Fibroblast of skin of right quadriceps (primary cell): ENCODE data around the gene TLR5.
A peak's percentile ranks its signal among the peaks of the same experiment; 100 is the strongest.

ENCODE experiments used
- DNase-seq: peaks from one replicate; pipeline ENCODE4 v3.0.0-alpha.2; 2013

Gene TLR5

DNA sequence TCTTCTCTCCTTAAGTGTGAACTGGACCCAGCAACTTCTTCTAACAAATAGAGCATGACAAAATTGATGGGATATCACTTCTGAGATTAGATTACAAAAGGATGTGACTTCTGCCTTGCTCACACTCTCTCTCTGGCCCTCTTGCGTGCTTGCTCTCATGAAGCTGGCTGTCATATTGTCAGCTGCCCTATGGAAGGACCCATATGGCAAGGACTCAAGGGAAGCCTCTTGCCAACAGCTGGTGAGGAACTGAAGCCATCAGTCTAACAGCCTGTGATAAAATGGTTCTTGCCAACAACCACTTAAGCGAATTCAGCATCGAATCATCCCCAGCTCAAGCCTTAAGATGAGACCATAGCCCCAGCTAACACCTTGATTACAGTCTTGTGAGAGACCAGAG lies 4.8 kb upstream of the TLR5 start:
- DNase-seq, result no peak

DNA sequence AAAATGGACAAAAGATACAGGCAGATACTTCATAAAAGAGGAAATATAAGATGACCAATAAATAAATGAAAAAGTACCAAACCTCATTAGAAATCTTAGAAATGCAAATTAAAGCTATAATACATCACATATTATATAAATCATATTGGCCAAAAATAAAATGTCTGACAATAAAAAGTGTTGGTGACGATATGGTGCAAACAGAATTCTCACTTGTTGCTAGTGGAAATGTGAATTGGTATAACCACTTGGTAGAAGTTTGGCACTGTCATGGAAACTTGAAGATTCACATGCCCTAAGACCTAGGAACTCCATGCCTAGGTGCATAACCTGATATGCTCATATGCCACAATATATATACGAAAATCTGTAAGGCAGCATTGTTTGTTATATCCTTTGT lies 4.4 kb upstream of the TLR5 start:
- no peak for DNase-seq

- DNase-seq, result no peak
These were observed 3.7 kb upstream of the TLR5 start for GRCh38 chr1:223146745-223147144.

GRCh38 chr1:223144914-223145313 lies 1.9 kb upstream of the TLR5 start:
- DNase-seq, result no peak

GRCh38 chr1:223144431-223144830 lies 1.4 kb upstream of the TLR5 start:
- DNase-seq, result no peak

- no peak for DNase-seq
These were observed 645 bp upstream of the TLR5 start for GRCh38 chr1:223143537-223144248.

DNA sequence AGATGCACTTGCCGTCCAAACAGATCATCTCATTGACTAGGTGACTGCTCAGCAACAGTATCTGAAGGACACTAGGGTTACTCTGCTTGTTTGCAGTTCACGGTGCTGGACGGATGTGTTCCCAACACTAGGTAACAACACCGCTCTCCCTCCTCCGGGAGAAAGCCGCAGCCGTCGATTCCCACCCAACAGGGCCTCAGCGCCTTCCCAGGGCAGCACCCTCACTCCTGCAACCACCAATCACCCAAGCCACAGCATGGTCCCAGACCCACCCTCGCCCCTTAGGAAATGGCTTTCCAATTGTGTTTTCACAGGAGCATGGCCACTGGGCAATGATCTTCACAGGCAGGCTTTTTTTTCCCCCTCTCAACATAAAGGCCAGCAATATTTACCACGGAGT lies 779 bp downstream of the TLR5 start:
- DNase-seq, result no peak

GRCh38 chr1:223140611-223141405 lies 2.2 kb downstream of the TLR5 start:
- DNase-seq, result no peak

DNA sequence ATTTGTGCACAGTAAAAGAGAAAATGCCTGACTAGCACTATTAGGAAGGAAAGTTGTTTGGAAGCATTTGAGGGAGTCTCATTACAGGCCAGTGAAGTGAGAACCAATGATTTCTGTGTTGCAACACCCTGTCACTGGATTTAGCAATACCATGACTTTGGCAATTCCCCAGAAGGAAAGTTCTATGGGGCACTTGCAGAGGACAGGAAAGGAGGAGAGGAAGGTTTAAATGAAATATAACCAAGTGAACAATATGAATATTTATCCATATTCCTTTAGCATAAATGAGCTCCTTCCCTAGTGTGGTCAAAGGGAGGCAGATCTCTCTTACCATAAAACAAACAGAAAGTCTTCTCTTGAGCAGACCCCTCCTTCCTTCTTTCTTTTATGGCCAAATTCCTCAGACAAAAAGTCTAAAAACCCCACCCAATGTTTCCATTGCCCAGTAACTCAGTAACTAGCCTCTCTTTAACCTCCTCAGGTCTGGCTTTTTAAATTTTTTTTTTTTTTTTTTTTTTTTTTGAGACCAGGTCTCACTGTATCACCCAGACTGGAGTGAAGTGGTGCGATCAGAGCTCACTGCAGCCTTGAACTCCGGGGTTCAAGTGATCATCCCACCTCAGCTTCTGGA lies 5.5 kb downstream of the TLR5 start:
- peak; percentile 76 for DNase-seq

DNA sequence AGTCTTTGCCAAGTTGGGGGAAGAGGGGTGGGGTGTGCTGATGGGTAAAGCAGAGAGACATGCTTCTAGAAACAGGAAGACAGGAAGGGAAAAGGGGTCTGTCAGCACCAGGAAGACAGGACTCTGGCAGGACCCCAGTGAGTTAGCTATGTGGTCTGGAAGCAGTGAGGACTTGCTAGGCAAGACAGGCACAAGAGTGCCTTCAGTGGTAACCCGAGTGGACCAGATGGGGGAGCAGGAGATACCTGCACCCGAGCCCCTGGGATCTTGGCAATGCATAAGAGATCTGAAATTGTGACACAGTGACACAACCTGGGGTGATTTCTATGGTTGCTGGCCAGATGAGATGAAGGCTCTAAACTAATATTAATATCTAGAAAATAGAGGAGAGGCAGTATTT lies 7.0 kb downstream of the TLR5 start:
- no peak for DNase-seq

GRCh38 chr1:223135176-223135942 lies 7.7 kb downstream of the TLR5 start:
- peak; percentile 58 for DNase-seq

DNA sequence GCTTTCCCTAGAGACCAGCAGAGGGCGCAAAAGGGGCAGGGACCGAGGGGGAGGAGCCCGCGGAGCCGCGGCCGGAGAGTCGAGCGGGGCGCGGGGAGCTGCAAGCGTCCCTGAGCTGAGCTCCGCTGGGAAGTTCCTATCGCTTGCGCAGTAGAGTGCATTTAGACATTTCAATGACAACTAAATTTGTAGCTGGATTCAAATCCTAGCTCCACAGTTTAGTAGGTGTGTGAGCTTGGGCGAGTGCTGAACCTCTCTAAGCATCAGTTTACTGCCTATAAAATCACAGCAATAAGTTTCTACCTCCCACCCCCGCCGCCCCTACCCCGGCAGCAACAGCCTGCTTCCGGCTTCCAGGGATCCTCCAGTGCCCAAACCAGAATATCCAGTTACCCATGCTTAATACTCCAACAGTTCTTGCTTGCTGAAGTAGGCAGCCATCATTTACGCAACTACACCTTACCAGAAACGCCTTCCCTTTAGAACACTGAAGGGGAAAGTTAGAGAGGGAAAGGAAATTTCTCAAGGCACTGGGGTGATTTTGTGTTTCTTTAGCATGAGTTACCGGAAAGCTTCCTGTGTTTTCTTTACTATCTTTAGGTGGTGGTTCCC lies 9.1 kb downstream of the TLR5 start:
- DNase-seq, result peak; percentile 77

GRCh38 chr1:223133306-223133823 lies 9.7 kb downstream of the TLR5 start:
- DNase-seq, result no peak

GRCh38 chr1:223129229-223129901 lies 13.7 kb downstream of the TLR5 start:
- DNase-seq, result peak; percentile 37

- DNase-seq, result no peak
These were observed 16.3 kb downstream of the TLR5 start for GRCh38 chr1:223126741-223127140.

DNA sequence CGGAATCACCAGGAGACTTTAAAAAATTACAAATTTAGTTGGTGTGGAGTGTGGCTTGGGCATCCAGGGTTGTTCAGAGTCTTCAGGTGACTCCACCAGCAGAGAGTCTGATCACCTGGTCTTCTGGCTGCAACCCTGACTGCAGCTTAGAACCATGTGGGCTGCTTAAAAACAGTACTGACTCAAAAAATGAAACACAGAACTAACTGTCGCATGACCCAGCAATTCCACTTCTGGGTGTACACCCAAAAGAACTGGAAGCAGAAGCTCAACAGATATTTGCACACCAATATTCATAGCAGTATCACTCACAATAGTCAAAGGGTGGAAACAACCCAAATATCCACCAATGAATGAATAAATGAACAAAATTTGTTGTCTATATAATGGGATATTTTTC lies 17.3 kb downstream of the TLR5 start:
- no peak for DNase-seq

DNA sequence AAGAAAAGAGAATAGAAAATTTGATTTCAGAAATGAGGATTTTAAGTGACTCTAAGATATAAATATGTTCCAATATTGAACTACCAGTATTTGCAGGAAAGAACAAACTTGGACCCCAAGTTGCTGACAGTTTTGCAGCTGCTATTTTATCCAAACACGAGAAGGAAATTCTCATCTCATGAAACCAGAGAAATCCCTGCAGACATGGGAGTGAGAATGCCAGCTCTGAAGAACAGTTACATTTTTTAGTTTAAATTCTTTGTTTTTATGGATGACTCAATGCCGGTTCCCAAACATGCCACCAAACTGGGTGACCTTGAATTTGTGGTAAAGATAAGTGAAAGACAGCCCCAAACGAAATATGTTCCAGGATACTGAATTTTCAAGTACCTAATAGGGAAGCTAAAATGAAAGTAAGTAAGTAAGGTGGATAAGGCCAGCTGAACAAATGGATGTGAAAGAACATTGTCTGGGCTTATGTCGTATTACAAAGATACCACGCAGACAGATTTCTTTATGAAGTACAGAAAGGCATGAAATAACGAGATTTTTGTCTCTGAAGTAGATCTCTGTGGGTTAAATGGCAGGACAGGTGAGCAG lies 19.9 kb downstream of the TLR5 start:
- DNase-seq, result no peak

GRCh38 chr1:223118418-223118817 lies 24.6 kb downstream of the TLR5 start:
- DNase-seq, result no peak

DNA sequence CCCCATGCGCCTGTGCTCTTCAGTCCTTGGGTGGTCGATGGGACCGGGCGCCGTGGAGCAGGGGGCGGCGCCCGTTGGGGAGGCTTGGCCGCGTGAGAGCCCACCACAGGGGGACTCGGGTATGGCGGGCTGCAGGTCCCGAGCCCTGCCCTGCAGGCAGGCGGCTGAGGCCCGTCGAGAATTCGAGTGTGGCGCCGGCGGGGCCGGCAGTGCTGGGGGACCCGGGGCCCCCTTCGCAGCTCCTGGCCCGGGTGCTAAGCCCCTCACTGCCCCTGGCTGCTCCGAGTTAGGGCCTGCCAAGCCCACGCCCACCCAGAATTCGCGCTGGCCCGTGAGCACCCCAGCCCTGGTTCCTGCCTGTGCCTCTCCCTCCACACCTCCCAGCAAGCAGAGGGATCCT lies 26.1 kb downstream of the TLR5 start:
- no peak for DNase-seq

DNA sequence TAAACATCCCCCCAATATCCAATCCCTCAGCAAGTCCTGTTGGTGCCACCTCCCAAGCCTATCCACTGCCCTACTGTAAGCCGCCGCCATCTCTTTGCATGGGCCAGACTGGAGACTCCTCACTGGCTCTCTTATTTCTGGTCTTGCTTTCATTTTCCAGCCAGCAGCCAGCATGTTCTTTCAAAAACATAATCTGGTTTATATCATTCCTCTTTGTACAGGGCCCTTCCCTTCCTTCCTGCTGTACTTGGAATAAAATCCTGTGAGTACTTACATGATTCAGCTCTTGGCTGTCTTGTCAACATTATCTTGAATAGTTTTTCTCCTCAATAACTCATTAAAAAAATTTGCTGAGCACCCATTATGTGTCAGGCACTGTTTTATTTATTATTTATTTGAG lies 28.2 kb downstream of the TLR5 start:
- no peak for DNase-seq

DNA sequence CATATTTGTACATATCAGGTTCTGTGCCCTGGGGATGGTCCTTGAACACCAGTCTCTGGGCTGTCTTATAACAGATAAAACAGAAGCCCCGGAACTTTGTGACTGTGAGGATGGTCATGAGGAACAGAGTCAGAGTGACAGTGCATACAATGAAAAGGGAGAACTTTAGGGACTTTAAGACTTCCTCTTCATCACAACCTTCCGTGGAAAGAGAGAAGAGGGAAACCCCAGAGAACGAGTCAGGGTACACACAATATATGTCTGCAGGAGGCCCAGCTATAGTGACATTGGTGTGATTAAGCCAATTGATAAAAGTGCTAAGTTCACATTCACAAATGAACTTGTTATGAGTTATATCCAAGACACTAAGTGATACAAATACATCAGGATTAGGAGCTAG lies 32.1 kb downstream of the TLR5 start:
- no peak for DNase-seq

DNA sequence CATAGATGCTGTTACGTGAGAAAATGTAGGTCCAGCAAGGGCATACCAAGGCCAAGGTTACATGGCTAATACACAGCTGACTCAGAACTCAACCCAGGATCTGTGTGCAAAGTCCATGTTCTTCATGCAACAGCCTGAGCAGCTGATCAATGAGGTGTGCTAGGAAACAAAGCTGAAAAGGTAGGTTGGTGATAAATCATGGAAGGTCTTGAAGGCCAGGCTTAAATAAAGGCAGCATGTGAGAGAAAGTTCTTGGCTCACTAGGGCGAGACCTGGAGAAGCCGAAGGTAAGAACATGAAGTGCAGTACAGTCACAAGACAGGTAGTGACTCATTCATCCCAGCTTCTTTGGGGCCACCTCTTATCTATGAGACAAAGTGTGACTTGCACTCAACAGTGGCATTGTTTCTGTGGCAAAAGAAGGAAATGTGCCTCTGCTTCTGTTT lies 33.4 kb downstream of the TLR5 start:
- DNase-seq, result no peak
